IMR-90 (cell line): ENCODE results near the gene DENND1A. TPM values are rescaled to one million over a fixed set of nuclear protein-coding genes. Genes with fewer than 3 reads are reported as not detected.

Experiments
- ATAC-seq: fragments of 200-7000 bp; cut with Tn5 transposase; 2 replicates; pipeline ENCODE4 v1.9.1; 2020; ENCODE audit warnings: low read depth, mild to moderate bottlenecking, moderate library complexity
- BruUV-seq: library from RNA; stranded (reverse); fragments of 400-500 nt; replicated peaks from 2 replicates; lab custom pipeline; 2021; lab: Mats Ljungman, UMichigan
- CTCF ChIA-PET: fragments of 300-600 bp; formaldehyde crosslinking; extraction: SDS; loops from one replicate; lab custom pipeline; 2021; ENCODE audit warnings: antibody characterized with exemption; lab: Yijun Ruan, JAX
- POLR2A ChIA-PET: fragments of 300-600 bp; sonication (Branson Sonifier 250); formaldehyde crosslinking; loops from one replicate; lab custom pipeline; 2022; ENCODE audit warnings: antibody characterized with exemption; ENCODE audit not compliant: unreplicated experiment; lab: Charles Lee
- DNase-seq: peaks from one replicate; pipeline ENCODE4 v3.0.0; 2013
- H2AFZ ChIP-seq: replicated peaks from 2 replicates; pipeline ENCODE3; 2013; ENCODE audit warnings: low read length, mild to moderate bottlenecking; ENCODE audit not compliant: poor library complexity
- H2AK5ac ChIP-seq: 2 replicates; pipeline ENCODE4 v1.6.1; 2013; ENCODE audit warnings: low read depth, low read length, inconsistent platforms
- H2AK9ac ChIP-seq: replicated peaks from 2 replicates; pipeline ENCODE3; 2013; ENCODE audit warnings: mild to moderate bottlenecking, low read depth, low read length, moderate library complexity; ENCODE audit not compliant: poor library complexity
- H2BK120ac ChIP-seq: 2 replicates; pipeline ENCODE4 v1.6.1; 2013; ENCODE audit warnings: low read depth, low read length, inconsistent platforms
- H2BK15ac ChIP-seq: 3 replicates; pipeline ENCODE4 v1.6.1; 2013; ENCODE audit warnings: low read depth, low read length, inconsistent platforms
- H2BK20ac ChIP-seq: 2 replicates; pipeline ENCODE4 v1.6.1; 2013; ENCODE audit warnings: low read depth, mild to moderate bottlenecking, inconsistent platforms, low read length, moderate library complexity
- H2BK5ac ChIP-seq: 2 replicates; pipeline ENCODE4 v1.6.1; 2013; ENCODE audit warnings: mild to moderate bottlenecking, low read depth, low read length, inconsistent platforms; ENCODE audit not compliant: poor library complexity, severe bottlenecking
- H3K14ac ChIP-seq: replicated peaks from 2 replicates; pipeline ENCODE4 v1.6.1; 2013; ENCODE audit warnings: low read depth, low read length, inconsistent platforms
- H3K18ac ChIP-seq: 2 replicates; pipeline ENCODE4 v1.6.1; 2013; ENCODE audit warnings: low read depth, low read length, control low read depth
- H3K23ac ChIP-seq: 2 replicates; pipeline ENCODE4 v1.6.1; 2013; ENCODE audit warnings: low read depth, low read length, inconsistent platforms
- H3K27ac ChIP-seq: 2 replicates; pipeline ENCODE4 v1.5.1; 2013; ENCODE audit warnings: mild to moderate bottlenecking, control low read depth, low read length; ENCODE audit not compliant: insufficient read depth
- H3K27me3 ChIP-seq: 2 replicates; pipeline ENCODE4 v1.6.1; 2013; ENCODE audit warnings: low read length; ENCODE audit not compliant: control insufficient read depth, insufficient read depth
- H3K36me3 ChIP-seq: 2 replicates; pipeline ENCODE4 v1.6.1; 2013; ENCODE audit warnings: low read length, mixed read lengths; ENCODE audit not compliant: control insufficient read depth, insufficient read depth
- H3K4ac ChIP-seq: 2 replicates; pipeline ENCODE4 v1.6.1; 2013; ENCODE audit warnings: low read depth, low read length, inconsistent platforms
- H3K4me1 ChIP-seq: 2 replicates; pipeline ENCODE4 v1.6.1; 2013; ENCODE audit warnings: low read length, mixed read lengths; ENCODE audit not compliant: control insufficient read depth, insufficient read depth
- H3K4me2 ChIP-seq: 2 replicates; pipeline ENCODE4 v1.6.1; 2013; ENCODE audit warnings: low read depth, mild to moderate bottlenecking, control low read depth, low read length, moderate library complexity
- H3K4me3 ChIP-seq: 2 replicates; pipeline ENCODE4 v1.5.1; 2013; ENCODE audit warnings: low read depth, mild to moderate bottlenecking, control low read depth, low read length, moderate library complexity; ENCODE audit not compliant: insufficient read depth
- H3K56ac ChIP-seq: 2 replicates; pipeline ENCODE4 v1.6.1; 2013; ENCODE audit warnings: low read length, inconsistent platforms; ENCODE audit not compliant: insufficient read depth; ENCODE audit errors: extremely low read depth
- H3K79me1 ChIP-seq, 2 experiments: 2 replicates each; pipeline ENCODE4 v1.6.1; 2013; ENCODE audit warnings: low read length in 2 of 2, inconsistent platforms in 1 of 2, low read depth in 1 of 2
- H3K9ac ChIP-seq: 2 replicates; pipeline ENCODE4 v1.6.1; 2013; ENCODE audit warnings: low read depth, low read length, control low read depth
- H3K9me1 ChIP-seq: 2 replicates; pipeline ENCODE4 v1.6.1; 2013; ENCODE audit warnings: low read length, inconsistent platforms; ENCODE audit not compliant: insufficient read depth
- H3K9me3 ChIP-seq: 2 replicates; pipeline ENCODE4 v1.6.1; 2013; ENCODE audit warnings: low read length; ENCODE audit not compliant: control insufficient read depth, insufficient read depth
- H4K20me1 ChIP-seq: 2 replicates; pipeline ENCODE4 v1.6.1; 2013; ENCODE audit warnings: low read length, inconsistent platforms; ENCODE audit not compliant: insufficient read depth
- H4K5ac ChIP-seq: 2 replicates; pipeline ENCODE4 v1.6.1; 2013; ENCODE audit warnings: mild to moderate bottlenecking, low read depth, low read length, control low read depth
- H4K8ac ChIP-seq, 2 experiments: 2 replicates each; pipeline ENCODE4 v1.6.1; 2013; ENCODE audit warnings: low read depth in 2 of 2, low read length in 2 of 2, control low read depth in 1 of 2, inconsistent platforms in 1 of 2
- H4K91ac ChIP-seq: 2 replicates; pipeline ENCODE4 v1.6.1; 2013; ENCODE audit warnings: low read depth, low read length, inconsistent platforms; ENCODE audit not compliant: insufficient read depth
- BHLHE40 ChIP-seq: fragments of 150-350 bp; IDR thresholded peaks from 2 replicates; pipeline ENCODE4 v1.6.1; 2016; ENCODE audit warnings: mild to moderate bottlenecking, low read depth, low read length
- CEBPB ChIP-seq: IDR thresholded peaks from 2 replicates; pipeline ENCODE4 v1.6.1; 2012; ENCODE audit warnings: low read depth, low read length, improper control_type of control experiment
- MXI1 ChIP-seq: IDR thresholded peaks from 2 replicates; pipeline ENCODE4 v1.6.1; 2012; ENCODE audit warnings: low read depth, mild to moderate bottlenecking, low read length, moderate library complexity, borderline replicate concordance
- POLR2A ChIP-seq: IDR thresholded peaks from 2 replicates; pipeline ENCODE4 v1.6.1; 2012; ENCODE audit warnings: mild to moderate bottlenecking, low read depth, low read length
- RAD21 ChIP-seq: IDR thresholded peaks from 2 replicates; pipeline ENCODE4 v1.6.1; 2012; ENCODE audit warnings: low read length, improper control_type of control experiment
- RCOR1 ChIP-seq: IDR thresholded peaks from 2 replicates; pipeline ENCODE4 v1.6.1; 2012; ENCODE audit warnings: mild to moderate bottlenecking, low read length, improper control_type of control experiment; ENCODE audit not compliant: insufficient replicate concordance
- WGBS, 2 experiments: methylation state at CpG; one replicate each; pipeline versions ENCODE4 v1.1.5 to v1.1.7; 2013; ENCODE audit warnings: missing lambda C conversion rate in 2 of 2; ENCODE audit not compliant: insufficient read length in 1 of 2; ENCODE audit errors: extremely low coverage in 2 of 2; 5-methylcytosine and 5-hydroxymethylcytosine counted together
- dilution Hi-C: fragments of 300-500 bp; cut with HindIII; formaldehyde crosslinking; loops from one replicate; pipeline ENCODE4 v1.14.3; 2018; ENCODE audit warnings: low sequenced_read_pairs; ENCODE audit not compliant: unreplicated experiment
- in situ Hi-C: fragments of 300-500 bp; cut with MboI; formaldehyde crosslinking; loops from 3 replicates; pipeline ENCODE4 v1.14.3; 2019; ENCODE audit warnings: low sequenced_read_pairs, inconsistent platforms, mixed read lengths
- intact Hi-C: fragments of 100-400 bp; cut with micrococcal nuclease; formaldehyde crosslinking; loops from 2 replicates; pipeline ENCODE4 v1.10.0; 2022
- polyA plus RNA-seq, 3 experiments: library from polyadenylated mRNA; depleted of rRNA; stranded (reverse); fragments of >200 nt; gene quantifications; 2 replicates each; pipeline ENCODE4 v1.2.3, GENCODE V29; 2012; ENCODE audit warnings: low replicate concordance in 1 of 3
- total RNA-seq: library from RNA; depleted of rRNA; stranded (reverse); fragments of >200 nt; gene quantifications from 2 replicates; pipeline ENCODE4 v1.2.3, GENCODE V29; 2012

Gene DENND1A
- total and polyA plus RNA-seq, 2 of the 4 experiments (the other 2 are of a cell fraction) = 21.4 to 27.6 TPM

DNA sequence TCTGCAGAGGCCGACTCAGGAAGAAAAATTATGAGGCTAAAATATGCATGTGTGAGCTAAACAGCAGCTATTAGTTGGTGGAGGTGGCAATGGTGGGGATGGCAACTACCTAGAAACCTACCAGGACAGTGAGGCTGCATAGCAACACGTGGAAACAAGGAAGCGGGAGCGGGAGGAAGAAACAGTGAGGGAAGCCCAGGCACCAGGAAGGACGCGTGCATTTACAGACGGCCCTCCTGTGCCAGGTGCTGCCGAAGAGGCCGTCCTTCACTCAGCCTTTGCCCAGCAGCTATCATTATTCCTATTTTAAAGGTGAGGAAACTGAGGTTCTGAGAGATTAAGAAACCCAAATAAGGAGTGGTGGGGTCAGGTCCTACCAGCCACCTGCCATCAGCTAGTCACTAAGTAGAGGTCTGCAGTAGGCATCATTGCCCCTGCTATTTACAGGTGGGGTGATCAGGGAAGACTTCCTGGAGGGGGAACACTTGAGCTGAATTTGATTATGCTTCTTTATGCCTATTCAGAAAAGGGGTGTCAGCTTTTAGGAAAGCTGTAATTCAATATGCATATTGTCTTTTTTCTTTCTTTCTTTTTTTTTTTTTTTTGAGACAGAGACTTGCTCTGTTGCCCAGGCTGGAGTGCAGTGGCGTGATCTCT is 448.6 kb downstream of the DENND1A start:
- intact Hi-C loops = no loop called here
- Histone ChIP-seq H3K23ac (no peak overlapping the region), H4K8ac (no peak overlapping the region), H3K9ac (no peak overlapping the region), H3K4ac (no peak overlapping the region), H4K91ac (no peak overlapping the region), H3K9me1 (no peaks in the 10 kb centered on the region; the same call in 1 of the 2 replicates), H3K14ac (no peak overlapping the region), H3K27ac (no peak overlapping the region), H3K4me3 (no peak overlapping the region), H2BK5ac (no peak overlapping the region), H3K18ac (no peak overlapping the region), H2AFZ (no peak overlapping the region), H4K5ac (no peak overlapping the region), H2BK120ac (no peak overlapping the region), H2BK20ac (no peak overlapping the region), H3K79me1 (no peaks in the 10 kb centered on the region), H3K4me1 (no peaks in the 10 kb centered on the region), H3K36me3 (no peaks in the 10 kb centered on the region), H2BK15ac (no peak overlapping the region), H3K56ac (no peak overlapping the region), H3K27me3 (no peaks in the 10 kb centered on the region), H2AK5ac (no peak overlapping the region), H3K9me3 (no peaks in the 10 kb centered on the region), H2AK9ac (no peak overlapping the region), H4K20me1 (no peaks in the 10 kb centered on the region), H3K4me2 (no peak overlapping the region)
- TF ChIP-seq POLR2A = no peak
- no peak for TF ChIP-seq RAD21
- TF ChIP-seq MXI1 = no peak
- TF ChIP-seq BHLHE40 = no peak
- TF ChIP-seq RCOR1 = no peak
- TF ChIP-seq CEBPB = no peak
- dilution Hi-C loops = no loop called here
- in situ Hi-C loops = no loop called here
- no peak for ATAC-seq
- 94% methylated on average over 3 of the region's 10 CpGs; no CpG with 5 or more reads in 1 of the 2 experiments for WGBS, 2 experiments
- no peak for DNase-seq
- POLR2A ChIA-PET = no interaction called here
- CTCF ChIA-PET = interaction anchor here (0.7 to 1.0 kb wide), 2 partner anchors 10 to 25 kb away, joined by 3 to 11 read pairs; no protein-coding TSS in a partner anchor
- no TSS peak for BruUV-seq
